Smooth muscle cell of the brain vasculature (primary cell): ENCODE results near the gene SGK1.

ENCODE experiments used
- DNase-seq: peaks from one replicate; pipeline ENCODE4 v3.0.0-alpha.2; 2012; ENCODE audit warnings: low read depth, low spot score

Gene SGK1

DNA sequence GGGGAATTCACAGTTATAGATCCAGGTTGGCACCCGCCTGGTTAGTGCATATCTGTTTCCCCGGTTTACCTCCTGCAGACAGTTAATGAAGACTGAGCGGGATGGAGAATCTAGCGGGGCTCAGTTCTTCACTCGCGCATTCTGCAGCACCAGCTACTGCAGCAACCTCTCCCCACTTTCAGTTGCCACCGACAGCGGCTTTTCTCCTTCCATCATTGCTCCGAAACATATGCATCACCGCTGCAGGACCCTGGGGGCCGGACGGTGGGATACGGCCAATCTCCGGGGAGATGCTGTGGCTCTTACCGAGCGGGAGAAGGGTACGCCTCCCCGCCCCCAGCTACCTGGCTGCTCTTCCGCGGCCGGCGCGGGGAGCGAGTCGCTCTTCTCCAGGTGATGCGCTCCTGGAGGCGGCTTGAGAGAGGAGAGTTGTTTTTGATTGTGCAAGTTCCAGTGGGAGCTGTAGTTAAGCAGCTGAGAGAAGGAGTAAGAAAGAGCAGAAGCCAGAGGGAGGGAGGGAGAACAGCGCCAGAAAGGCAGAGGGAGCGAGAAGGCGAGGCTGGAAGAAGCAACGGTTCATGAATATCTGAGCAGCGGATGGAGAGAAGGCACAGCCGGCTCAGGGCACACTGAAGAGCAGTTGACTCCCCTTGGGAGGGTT lies at the start of gene SGK1:
SGK1 (minus strand) TSS at position 642 of the 661 bp plus-strand sequence. CDS start 652 bp downstream, outside the sequence.
- DNase-seq, result no peak

DNA sequence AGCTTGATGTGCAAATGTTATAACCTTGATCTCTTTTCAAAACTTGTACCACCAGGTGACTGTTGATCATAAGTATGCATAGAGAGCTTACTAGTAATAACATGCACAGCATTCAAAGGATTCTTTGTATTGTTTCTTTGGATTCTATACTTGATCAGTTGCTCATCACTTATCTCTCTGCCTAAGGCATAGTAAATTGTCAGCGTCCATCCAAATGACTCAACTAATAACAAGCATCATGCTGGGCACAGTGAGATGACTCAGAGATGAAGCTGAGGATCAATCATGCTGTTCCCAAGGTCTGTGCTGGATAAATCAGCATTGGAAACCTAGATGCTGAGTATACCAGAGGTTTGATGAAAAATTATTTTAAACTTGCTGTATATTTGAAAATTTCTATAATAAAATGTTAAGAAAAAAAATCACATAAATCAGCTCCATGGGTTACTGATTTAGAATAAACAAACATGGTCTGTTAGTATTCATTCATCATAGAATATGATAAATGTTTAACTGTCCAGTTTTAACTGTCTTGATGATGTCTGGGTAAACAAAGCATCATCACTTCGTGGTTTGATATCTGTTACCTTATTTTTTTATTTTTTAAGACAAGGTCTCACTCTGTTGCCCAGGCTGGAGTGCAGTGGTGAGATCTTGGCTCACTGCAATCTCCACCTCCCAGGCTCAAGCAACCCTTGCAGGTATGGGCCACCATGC lies 45.6 kb upstream of the SGK1 start:
- peak; percentile 72 for DNase-seq

DNA sequence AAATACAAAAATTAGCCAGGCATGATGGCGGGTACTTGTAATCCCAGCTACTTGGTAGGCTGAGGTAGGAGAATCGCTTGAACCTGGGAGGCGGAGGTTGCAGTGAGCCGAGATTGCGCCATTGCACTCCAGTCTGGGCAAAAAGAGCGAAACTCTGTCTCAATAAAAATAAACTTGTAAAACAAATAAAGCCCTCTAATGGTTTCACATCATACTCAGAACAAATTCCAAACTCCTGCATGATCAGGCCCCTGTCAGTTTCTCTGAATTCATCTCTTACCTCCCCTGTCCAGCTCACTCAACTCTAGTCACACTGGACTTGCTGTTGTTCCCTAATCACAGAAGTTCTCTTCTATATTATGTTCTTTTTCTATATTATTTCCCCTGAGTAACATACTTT lies 43.1 kb upstream of the SGK1 start:
- no peak for DNase-seq

DNA sequence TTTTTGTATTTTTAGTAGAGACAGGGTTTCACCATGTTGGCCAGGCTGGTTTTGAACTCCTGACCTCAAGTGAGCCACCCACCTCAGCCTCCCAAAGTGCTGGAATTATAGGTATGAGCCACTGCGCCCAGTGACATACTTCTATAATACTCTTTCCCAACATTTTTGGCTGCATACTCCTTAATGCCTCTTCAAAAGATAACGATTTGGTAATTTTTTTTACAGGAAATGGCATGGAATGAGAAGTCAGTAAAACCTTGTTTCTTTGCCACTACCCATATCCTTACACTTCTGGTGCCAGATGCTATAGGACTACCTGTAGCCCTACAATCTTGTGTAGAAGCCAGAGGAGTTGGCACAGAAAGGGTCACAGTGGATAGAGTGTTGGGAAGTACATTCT lies 41.4 kb upstream of the SGK1 start:
- no peak for DNase-seq

DNA sequence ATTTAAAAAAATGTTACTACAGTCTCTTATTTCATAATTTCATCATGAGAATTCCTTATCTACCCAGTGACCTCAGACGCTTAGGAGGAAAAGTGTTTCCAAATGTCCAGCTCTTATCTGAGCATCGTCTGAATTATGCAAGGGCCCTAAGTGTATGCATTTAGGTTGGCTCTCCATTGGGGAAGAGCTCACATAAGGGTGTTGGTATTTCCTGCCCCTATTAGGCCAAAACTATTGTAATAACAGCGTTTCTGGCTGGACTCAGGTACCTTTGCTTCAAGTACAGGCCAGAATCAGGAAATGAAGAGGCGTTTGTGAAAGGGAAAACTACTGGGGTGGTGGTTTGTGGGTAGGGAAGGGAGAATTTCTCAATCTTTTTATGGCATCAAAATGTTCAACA lies 40.4 kb upstream of the SGK1 start:
- DNase-seq, result no peak

DNA sequence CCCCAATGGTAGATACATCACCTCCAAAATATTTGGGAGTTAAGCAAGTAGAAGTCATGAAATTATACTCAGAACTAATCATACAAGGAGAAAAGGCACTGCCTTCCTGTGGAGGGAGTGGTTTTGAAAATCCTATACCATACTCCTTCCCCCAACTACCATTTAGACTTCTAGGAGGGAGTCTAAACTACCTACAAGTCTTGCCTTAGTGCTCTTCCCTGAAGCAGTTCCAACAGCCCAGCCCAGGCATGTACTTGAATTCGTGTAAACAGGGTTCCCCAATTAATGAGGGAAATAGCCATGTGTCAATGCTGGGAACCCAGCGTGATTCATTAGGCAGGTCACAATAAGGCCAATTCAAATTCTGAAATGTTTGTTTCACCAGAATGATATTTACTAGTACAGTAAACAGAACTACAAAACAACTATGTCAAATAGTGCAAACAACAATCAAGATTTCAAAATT lies 39.1 kb upstream of the SGK1 start:
- DNase-seq, result no peak

- no peak for DNase-seq
Observed at GRCh38 chr6:134356405-134356804, 38.5 kb upstream of the SGK1 start.

DNA sequence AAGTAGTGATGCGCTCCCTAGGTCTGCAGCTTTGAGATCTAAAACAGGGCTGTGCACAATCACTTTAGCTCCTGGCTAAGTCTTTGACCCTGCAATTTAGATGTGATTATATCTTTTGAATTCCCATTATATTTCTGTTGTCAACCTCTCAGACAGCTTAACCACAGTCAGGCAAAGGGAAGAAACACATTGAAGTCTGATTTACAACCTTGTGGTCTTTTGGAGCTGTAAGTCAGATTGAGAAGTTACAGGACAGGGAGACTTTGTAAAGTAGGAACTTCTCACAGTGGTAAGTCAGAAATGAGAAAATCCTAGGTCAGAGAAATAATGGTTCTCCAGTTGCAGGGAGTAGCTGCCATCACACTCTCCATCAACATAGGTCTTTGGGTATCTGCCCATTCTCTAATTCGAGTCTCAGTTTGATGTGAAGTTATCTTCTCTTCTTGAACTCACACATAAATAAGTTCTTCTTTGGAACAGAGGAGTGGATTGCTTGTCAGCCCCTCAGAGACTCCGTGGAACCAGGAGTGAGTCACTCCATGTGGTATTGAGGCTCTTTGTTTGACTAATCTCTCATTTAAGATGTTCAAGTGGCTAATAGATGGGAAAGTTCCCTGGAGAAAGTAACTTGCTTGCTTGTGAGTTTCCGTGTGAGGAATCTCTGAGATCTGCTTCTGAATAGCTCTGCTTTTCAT lies 35.0 kb upstream of the SGK1 start:
- no peak for DNase-seq

DNA sequence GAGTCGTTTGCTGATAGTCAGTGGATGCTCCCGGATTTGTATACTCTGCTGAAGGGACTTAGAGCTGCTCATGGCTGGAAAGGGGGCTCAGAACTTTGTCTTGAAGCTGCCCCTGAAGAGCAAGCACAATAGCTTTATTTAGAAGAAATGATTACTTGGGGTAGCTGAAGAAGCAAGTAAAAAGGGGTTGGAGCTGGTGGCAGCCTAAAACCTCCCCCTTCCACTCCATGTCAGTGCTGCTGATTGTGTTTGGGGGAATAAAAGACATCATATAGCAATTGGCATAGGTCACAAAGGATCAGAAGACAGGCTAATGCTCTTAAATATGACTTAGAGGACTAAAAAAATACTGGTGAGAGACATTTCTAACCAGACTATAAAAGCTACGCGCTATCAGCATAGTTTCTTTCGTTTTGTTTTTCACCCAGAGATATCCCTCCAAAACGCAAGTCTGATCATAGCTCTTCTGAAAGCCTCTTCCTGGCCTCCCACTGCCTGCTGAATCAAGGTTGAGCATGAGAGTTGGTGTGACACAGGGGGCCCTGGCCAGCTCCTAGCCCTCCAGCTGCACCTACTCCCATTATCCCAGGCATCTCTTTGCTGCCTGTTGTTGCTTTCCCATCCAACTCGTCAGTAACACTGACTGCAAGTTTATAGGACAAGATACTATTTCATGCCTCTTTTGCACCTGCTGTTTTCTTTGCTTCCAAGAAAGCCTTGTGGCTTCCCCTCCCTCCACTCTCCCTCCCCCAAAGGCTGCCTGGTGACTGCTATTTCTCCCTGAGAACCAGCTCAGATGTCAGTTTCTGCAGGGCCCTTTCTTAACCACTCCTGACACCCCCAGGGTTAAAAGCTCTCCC lies 33.9 kb upstream of the SGK1 start:
- DNase-seq, result no peak

DNA sequence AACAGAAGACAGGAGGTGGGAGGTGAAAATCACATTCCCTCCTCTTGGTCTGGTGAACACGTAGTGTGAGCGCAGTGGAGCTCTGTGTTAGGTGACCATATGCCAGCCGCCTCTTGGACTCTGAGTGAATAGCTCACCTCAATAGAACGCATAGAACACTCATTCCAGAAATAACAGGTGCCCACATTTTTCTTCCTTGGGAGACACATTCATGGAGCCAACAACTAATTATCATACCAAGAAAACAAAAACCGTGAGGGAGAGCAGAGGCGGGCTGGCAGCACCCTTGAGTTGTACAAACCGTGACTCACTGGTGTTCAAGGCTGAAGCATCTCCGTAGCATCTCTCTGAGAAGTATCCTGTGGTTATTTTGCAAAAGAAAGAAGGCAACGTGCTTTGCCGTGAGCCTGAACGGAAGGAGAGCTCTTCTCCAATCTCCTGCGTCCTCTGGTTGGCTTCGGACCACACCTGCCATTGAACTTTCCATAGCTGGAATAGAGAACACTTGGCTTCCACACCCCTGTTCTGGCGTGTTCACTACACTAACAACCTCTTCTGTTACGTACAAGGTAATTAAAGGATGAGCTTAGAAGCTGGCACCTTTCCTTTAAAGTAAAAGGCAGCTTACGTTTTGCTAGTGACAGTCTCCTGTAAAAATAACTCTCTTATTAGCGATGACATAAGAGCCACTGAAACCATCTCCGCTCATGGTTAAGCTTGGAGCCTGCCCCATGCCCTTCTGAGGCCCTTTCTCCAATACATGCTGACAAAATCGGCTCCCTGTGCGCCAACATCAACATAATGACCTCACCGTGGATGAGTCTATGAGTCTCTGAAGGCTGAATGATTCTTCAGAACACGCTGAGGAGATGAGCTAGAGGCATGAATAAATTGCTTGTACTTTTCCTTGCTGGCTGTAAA lies 30.2 kb upstream of the SGK1 start:
- DNase-seq, result peak; percentile 96

DNA sequence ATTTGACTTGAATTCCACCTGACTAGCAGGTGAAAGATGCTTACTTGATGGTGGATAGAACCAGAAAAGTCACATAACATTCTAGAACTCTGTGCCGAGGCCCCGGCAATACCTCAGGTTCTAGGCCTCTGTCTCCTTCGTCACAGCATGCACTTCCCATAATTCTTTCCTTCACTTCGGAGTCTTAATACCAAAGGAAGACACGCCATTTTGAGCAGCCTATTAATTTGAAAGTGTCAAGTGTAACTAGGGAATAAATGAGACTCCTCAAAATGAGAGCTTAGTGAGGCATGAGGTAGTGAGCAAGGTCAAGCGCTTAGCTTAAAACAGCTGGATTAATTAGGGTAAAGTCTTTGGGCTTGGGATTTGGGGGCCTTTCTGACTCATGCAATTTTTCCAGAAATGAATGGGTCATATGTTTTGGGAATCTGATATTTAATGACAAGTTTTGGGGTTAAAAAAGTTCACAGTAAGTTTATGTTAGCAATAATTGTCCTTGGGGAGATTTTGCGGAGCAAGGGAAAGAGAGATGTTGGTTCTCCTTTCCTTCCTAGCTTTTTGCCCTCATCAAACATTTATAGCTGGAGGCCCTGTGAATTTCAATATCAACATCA lies 29.1 kb upstream of the SGK1 start:
- no peak for DNase-seq

GRCh38 chr6:134345789-134346188 lies 27.9 kb upstream of the SGK1 start:
- DNase-seq, result no peak

GRCh38 chr6:134343066-134343465 lies 25.2 kb upstream of the SGK1 start:
- no peak for DNase-seq

DNA sequence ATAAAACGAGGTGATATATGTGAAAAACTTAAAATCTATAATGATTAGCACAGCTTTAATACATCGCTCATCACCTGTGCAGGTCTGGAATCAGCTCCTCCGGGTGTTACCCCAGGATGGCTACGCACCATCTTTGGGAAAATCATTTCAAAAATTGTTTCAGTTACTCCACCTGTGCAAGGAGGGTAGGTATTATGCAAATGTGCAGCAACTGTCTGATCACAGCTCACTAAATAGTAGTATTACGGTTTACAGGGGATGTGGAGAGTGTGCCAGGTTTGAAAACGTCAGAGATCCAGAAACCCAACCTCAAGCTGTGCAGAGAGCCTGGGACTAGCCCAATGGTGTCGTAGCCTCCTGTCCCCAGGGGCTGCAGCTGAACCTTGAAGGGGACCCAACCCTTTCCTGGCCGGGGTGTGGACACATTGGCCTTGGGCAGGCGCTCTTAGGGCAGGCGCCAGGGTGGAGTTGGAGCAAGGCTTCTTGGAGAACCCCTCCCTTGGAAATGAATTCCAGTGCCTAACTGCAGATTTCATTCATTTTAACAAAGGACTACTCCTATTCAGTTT lies 24.2 kb upstream of the SGK1 start:
- no peak for DNase-seq

- DNase-seq, result no peak
Observed at GRCh38 chr6:134340179-134340975, 22.5 kb upstream of the SGK1 start.

DNA sequence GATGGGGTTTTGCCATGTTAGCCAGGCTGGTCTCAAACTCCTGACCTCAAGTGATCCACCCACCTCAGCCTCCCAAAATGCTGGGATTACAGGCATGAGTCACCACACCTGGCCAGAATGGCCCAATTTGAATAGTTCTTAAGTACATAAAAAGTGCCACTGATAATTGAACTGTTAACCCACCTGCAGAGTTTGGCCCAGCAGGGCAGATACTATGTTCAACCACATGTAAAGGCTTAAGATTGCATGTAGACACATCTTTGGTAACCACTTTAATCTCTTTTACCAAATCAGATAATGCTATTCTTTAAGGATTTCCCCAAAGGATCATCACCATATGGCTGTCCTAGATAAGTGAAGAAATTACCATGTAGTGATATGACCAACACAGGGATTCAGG lies 21.3 kb upstream of the SGK1 start:
- DNase-seq, result no peak

GRCh38 chr6:134331256-134331655 lies 13.3 kb upstream of the SGK1 start:
- no peak for DNase-seq

DNA sequence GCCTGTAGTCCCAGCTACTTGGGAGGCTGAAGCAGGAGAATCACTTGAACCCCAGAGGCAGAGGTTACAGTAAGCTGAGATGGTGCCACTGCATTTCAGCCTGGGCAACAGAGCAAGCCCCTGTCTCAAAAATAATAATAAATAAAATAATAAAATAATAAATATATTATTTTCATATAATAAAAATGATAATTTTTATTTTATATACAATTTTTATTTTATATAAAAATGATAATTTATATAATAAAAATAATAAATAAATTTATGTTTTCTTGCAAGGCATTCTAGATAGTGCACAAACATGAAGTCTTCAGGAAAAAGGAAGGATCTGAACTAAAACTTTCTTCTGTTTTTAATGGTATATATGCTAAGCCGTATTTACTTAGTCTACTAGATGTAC lies 12.6 kb upstream of the SGK1 start:
- DNase-seq, result no peak

GRCh38 chr6:134328792-134329191 lies 10.9 kb upstream of the SGK1 start:
- no peak for DNase-seq
